GM19328 (cell line): ENCODE data around the gene PHF5A.

ENCODE experiments used
- ATAC-seq: cut with Tn5 transposase; IDR thresholded peaks from one replicate; pipeline ENCODE4 v1.9.1; 2021; ENCODE audit warnings: mild to moderate bottlenecking, moderate library complexity; ENCODE audit not compliant: unreplicated experiment

The PHF5A gene

GRCh38 chr22:41417622-41418390, 50.7 kb downstream of the PHF5A start:
- ATAC-seq: no peak

- ATAC-seq: no peak
Observed at GRCh38 chr22:41415554-41415953, 52.9 kb downstream of the PHF5A start.

GRCh38 chr22:41411021-41411851, 57.3 kb downstream of the PHF5A start:
- no peak for ATAC-seq

- ATAC-seq: no peak
Observed at GRCh38 chr22:41410311-41410751, 58.2 kb downstream of the PHF5A start.
